SK-N-SH (cell line): ENCODE measurements around the gene CPLANE2. TPM values are rescaled to one million over a fixed set of nuclear protein-coding genes. Genes with fewer than 3 reads are reported as not detected.

Source experiments
- CTCF ChIA-PET: fragments of 300-600, 350-600 bp; formaldehyde crosslinking; extraction: SDS; loops from one replicate; lab custom pipeline; 2021; lab: Yijun Ruan, JAX
- POLR2A ChIA-PET: fragments of 350-600 bp; sonication (Branson Sonifier 250); formaldehyde crosslinking; extraction: SDS; loops from one replicate; lab custom pipeline; 2020; ENCODE audit warnings: antibody characterized with exemption, inconsistent platforms; lab: Yijun Ruan, JAX
- DNase-seq: peaks from one replicate; pipeline ENCODE4 v3.0.0; 2012
- H2AFZ ChIP-seq: fragments of 200-600 bp; sonication (generic); 2 replicates; pipeline ENCODE4 v1.8.1; 2016; ENCODE audit warnings: antibody characterized with exemption, mild to moderate bottlenecking, low read depth
- H3F3A ChIP-seq: fragments of 200-600 bp; sonication (generic); replicated peaks from 2 replicates; pipeline ENCODE3; 2016; ENCODE audit warnings: antibody characterized with exemption, mild to moderate bottlenecking; ENCODE audit not compliant: insufficient read depth
- H3K27ac ChIP-seq, 2 experiments: fragments of 200-500 bp in 1 of 2; fragments of 200-600 bp in 1 of 2; sonication (Bioruptor generic) in 1 of 2; sonication (generic), shearing (Covaris generic) in 1 of 2; 2 replicates each; pipeline versions ENCODE4 v1.5.1 to v1.6.1; 2014 to 2016; ENCODE audit warnings: low read depth in 2 of 2, inconsistent platforms in 1 of 2, low read length in 1 of 2, mild to moderate bottlenecking in 1 of 2, mixed read lengths in 1 of 2
- H3K27me3 ChIP-seq: fragments of 200-600 bp; sonication (generic), shearing (Covaris generic); 2 replicates; pipeline ENCODE4 v1.6.1; 2016; ENCODE audit warnings: mixed run types; ENCODE audit not compliant: insufficient read depth
- H3K36me3 ChIP-seq, 2 experiments: fragments of 200-500 bp in 1 of 2; fragments of 200-600 bp in 1 of 2; sonication (Bioruptor generic) in 1 of 2; sonication (generic) in 1 of 2; replicated peaks in 1 of 2; 2 replicates each; pipeline versions ENCODE3 to v1.5.1; 2014 to 2016; ENCODE audit warnings: low read length in 1 of 2, mild to moderate bottlenecking in 1 of 2; ENCODE audit not compliant: insufficient read depth in 2 of 2, control insufficient read depth in 1 of 2
- H3K4me1 ChIP-seq, 2 experiments: fragments of 200-500 bp in 1 of 2; fragments of 200-600 bp in 1 of 2; sonication (Bioruptor generic) in 1 of 2; sonication (generic), shearing (Covaris generic) in 1 of 2; 2 replicates each; pipeline versions ENCODE4 v1.5.1 to v1.6.1; 2014 to 2016; ENCODE audit warnings: low read depth in 1 of 2, low read length in 1 of 2, mixed run types in 1 of 2; ENCODE audit not compliant: insufficient read depth in 2 of 2, control insufficient read depth in 1 of 2
- H3K4me2 ChIP-seq: fragments of 200-600 bp; sonication (generic), shearing (Covaris generic); 2 replicates; pipeline ENCODE4 v1.6.1; 2017; ENCODE audit warnings: mixed run types
- H3K4me3 ChIP-seq, 2 experiments: fragments of 200-500 bp in 1 of 2; fragments of 200-600 bp in 1 of 2; sonication (Bioruptor generic) in 1 of 2; sonication (generic), shearing (Covaris generic) in 1 of 2; 2 replicates each; pipeline versions ENCODE4 v1.5.1 to v1.8.1; 2014 to 2016; ENCODE audit warnings: low read depth in 2 of 2, inconsistent platforms in 1 of 2, low read length in 1 of 2, mild to moderate bottlenecking in 1 of 2, mixed read lengths in 1 of 2, moderate library complexity in 1 of 2
- H3K79me2 ChIP-seq: fragments of 200-600 bp; sonication (generic); 2 replicates; pipeline ENCODE4 v1.8.1; 2017; ENCODE audit warnings: mild to moderate bottlenecking; ENCODE audit not compliant: insufficient read depth
- H3K9ac ChIP-seq: fragments of 200-600 bp; sonication (generic); 2 replicates; pipeline ENCODE4 v1.6.1; 2017; ENCODE audit warnings: mixed run types
- H3K9me2 ChIP-seq: fragments of 200-600 bp; sonication (generic); 2 replicates; pipeline ENCODE4 v1.6.1; 2017; ENCODE audit warnings: mixed run types
- H3K9me3 ChIP-seq: fragments of 200-600 bp; sonication (generic); 2 replicates; pipeline ENCODE4 v1.6.1; 2017; ENCODE audit warnings: mixed run types, mild to moderate bottlenecking, moderate library complexity
- H4K20me1 ChIP-seq: fragments of 200-600 bp; sonication (generic); 2 replicates; pipeline ENCODE4 v1.6.1; 2017; ENCODE audit warnings: mild to moderate bottlenecking, mixed run types; ENCODE audit not compliant: insufficient read depth
- CHD2 ChIP-seq: fragments of 150-350 bp; IDR thresholded peaks from 2 replicates; pipeline ENCODE4 v1.6.1; 2018; ENCODE audit warnings: low read length; ENCODE audit not compliant: partially characterized antibody
- MXI1 ChIP-seq: IDR thresholded peaks from 2 replicates; pipeline ENCODE4 v1.6.1; 2012; ENCODE audit warnings: mild to moderate bottlenecking, low read depth, low read length, improper control_type of control experiment
- RCOR1 ChIP-seq: fragments of 150-350 bp; IDR thresholded peaks from 2 replicates; pipeline ENCODE4 v1.6.1; 2017; ENCODE audit warnings: antibody characterized with exemption, low read length
- WGBS: methylation state at CpG from one replicate; pipeline ENCODE4 v1.1.6; 2017; ENCODE audit warnings: low lambda C conversion rate; 5-methylcytosine and 5-hydroxymethylcytosine counted together
- polyA plus RNA-seq, 3 experiments: library from polyadenylated mRNA; depleted of rRNA; stranded (reverse); fragments of >200 nt; gene quantifications; 2 replicates each; pipeline ENCODE4 v1.2.3, GENCODE V29; 2012
- TF ChIP-seq, protein P1 (sequence below): IDR thresholded peaks from 2 replicates; pipeline ENCODE4 v1.4.0; 2012; ENCODE audit warnings: low read depth, borderline replicate concordance
- TF ChIP-seq, protein P2 (sequence below): IDR thresholded peaks from 2 replicates; pipeline ENCODE4 v1.4.0; 2012; ENCODE audit warnings: low read depth, borderline replicate concordance
- TF ChIP-seq, protein P3 (sequence below): IDR thresholded peaks from 2 replicates; pipeline ENCODE4; 2012

The CPLANE2 gene
- polyA plus RNA-seq, 1 of the 3 experiments (the other 2 are of a cell fraction) = 8.6 TPM

DNA sequence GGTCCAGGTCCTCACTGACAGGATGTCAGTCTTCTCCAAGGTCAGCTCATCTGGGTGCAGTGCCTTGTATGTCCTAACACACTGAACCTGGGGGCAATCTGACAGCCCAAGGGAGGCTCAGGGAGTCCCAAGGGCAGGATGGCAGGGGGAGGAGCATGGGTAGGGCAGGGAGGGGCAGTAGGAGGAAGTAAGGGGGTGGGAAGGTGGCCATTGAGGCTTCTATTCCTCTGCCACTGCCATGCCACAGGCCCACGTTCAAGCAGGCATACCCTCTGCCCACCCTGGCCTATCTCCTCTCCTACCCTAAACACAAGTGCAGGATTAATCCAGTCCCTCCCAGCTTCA, 37.9 kb downstream of the CPLANE2 start:
- Histone ChIP-seq H3K9me3 (no peaks in the 10 kb centered on the region), H3K4me2 (no peak overlapping the region), H3F3A (no peaks in the 10 kb centered on the region), H3K9ac (no peak overlapping the region), H3K4me1 (no peaks in the 10 kb centered on the region; a peak in 1 of 4 replicates), H3K27me3 (no peaks in the 10 kb centered on the region), H2AFZ (no peak overlapping the region), H3K9me2 (no peaks in the 10 kb centered on the region), H3K27ac (no peak overlapping the region)
- CTCF ChIA-PET = interaction anchor here (0.6 to 4.6 kb wide), 4 partner anchors 10 to 125 kb away, joined by 3 to 17 read pairs (median 10); partner anchors contain the start of gene FAM131C
- POLR2A ChIA-PET = no interaction called here
- WGBS = 100% methylated on average over 1 of the region's 1 CpG
- TF ChIP-seq CHD2 (no peak), MXI1 (no peak), RCOR1 (no peak)
- TF ChIP-seq, protein P1, sequence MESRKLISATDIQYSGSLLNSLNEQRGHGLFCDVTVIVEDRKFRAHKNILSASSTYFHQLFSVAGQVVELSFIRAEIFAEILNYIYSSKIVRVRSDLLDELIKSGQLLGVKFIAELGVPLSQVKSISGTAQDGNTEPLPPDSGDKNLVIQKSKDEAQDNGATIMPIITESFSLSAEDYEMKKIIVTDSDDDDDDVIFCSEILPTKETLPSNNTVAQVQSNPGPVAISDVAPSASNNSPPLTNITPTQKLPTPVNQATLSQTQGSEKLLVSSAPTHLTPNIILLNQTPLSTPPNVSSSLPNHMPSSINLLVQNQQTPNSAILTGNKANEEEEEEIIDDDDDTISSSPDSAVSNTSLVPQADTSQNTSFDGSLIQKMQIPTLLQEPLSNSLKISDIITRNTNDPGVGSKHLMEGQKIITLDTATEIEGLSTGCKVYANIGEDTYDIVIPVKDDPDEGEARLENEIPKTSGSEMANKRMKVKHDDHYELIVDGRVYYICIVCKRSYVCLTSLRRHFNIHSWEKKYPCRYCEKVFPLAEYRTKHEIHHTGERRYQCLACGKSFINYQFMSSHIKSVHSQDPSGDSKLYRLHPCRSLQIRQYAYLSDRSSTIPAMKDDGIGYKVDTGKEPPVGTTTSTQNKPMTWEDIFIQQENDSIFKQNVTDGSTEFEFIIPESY = no peak
- TF ChIP-seq, protein P2, sequence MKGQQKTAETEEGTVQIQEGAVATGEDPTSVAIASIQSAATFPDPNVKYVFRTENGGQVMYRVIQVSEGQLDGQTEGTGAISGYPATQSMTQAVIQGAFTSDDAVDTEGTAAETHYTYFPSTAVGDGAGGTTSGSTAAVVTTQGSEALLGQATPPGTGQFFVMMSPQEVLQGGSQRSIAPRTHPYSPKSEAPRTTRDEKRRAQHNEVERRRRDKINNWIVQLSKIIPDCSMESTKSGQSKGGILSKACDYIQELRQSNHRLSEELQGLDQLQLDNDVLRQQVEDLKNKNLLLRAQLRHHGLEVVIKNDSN = no peak
- TF ChIP-seq, protein P3, sequence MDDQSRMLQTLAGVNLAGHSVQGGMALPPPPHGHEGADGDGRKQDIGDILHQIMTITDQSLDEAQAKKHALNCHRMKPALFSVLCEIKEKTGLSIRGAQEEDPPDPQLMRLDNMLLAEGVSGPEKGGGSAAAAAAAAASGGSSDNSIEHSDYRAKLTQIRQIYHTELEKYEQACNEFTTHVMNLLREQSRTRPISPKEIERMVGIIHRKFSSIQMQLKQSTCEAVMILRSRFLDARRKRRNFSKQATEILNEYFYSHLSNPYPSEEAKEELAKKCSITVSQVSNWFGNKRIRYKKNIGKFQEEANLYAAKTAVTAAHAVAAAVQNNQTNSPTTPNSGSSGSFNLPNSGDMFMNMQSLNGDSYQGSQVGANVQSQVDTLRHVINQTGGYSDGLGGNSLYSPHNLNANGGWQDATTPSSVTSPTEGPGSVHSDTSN = no peak
- TF ChIP-seq, all 33 proteins: peak for 0
- Histone ChIP-seq H4K20me1 (no peaks in the 10 kb centered on the region), H3K79me2 (no peaks in the 10 kb centered on the region), H3K36me3 (no peaks in the 10 kb centered on the region), H3K4me3 (no peak overlapping the region)
- no peak for DNase-seq

DNA sequence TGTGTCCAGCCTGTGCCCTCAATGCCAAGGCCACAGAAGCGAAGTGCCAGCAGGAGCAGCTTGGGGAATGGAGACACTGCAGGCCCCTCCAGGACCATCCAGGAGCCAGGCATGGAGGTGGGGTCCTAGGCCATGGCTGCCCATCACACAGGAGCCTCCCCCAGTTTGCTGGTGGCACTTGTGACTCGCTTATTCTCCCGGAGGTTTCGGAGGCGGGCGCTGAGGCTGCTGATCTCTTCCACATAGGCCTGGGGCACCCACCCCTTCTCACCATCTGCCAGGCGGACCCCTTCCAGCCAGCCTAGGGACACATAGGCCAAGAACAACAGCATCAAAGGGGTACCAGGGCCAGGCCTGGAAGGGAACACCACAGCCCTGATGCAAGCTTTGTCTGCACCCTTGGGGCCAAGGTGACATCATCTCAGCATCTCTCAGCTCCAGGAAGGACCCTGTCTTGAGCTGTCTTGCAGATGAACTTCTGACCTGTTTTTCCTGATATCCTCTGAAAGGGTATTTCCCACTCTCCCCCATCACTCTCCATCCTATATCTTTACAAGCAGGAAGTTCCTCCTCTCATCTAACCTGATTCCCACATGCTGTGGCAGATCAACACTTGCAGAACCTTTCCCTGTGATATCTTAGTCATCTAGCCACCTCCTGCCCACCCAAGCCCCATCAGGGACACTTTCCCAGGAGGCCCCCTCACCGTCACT, 38.4 kb downstream of the CPLANE2 start:
- no peak overlapping the region for H3K9ac ChIP-seq
- H3K9me2 ChIP-seq = no peaks in the 10 kb centered on the region
- no peaks in the 10 kb centered on the region for H4K20me1 ChIP-seq
- H3K4me3 ChIP-seq = no peak overlapping the region
- no peaks in the 10 kb centered on the region for H3K27me3 ChIP-seq
- 79% methylated on average over 6 of the region's 8 CpGs for WGBS
- H3K27ac ChIP-seq = no peak overlapping the region
- no peak for DNase-seq
- H3K9me3 ChIP-seq = no peaks in the 10 kb centered on the region
- no peaks in the 10 kb centered on the region; a peak in 1 of 4 replicates for H3K4me1 ChIP-seq
- no peaks in the 10 kb centered on the region for H3F3A ChIP-seq
- H3K79me2 ChIP-seq = no peaks in the 10 kb centered on the region
- CTCF ChIA-PET = interaction anchor here (3.0 to 4.6 kb wide), 2 partner anchors 10 to 119 kb away, joined by 13 to 17 read pairs; no protein-coding TSS in a partner anchor
- TF ChIP-seq, protein P2 = no peak
- POLR2A ChIA-PET = no interaction called here
- no peak overlapping the region for H3K4me2 ChIP-seq
- H2AFZ ChIP-seq = no peak overlapping the region
- no peaks in the 10 kb centered on the region for H3K36me3 ChIP-seq
